ENCODE measurements around the gene CCDC27. TPM values are rescaled to one million over a fixed set of nuclear protein-coding genes. Genes with fewer than 3 reads are reported as not detected.

Gene CCDC27
- total RNA-seq, 2 experiments from 2014 or later = not detected

- ATAC-seq = no peak
- intact Hi-C loops (cut with micrococcal nuclease) = no loop called here
- Mint-ChIP-seq H3K4me3 (no peak overlapping the region), H3K36me3 (ENCODE audit: low read depth) (peaks cover 2% of the 10 kb centered on the region), H3K27me3 (no peaks in the 10 kb centered on the region), H3K9me3 (no peaks in the 10 kb centered on the region), H3K27ac (no peak overlapping the region), H3K4me1 (ENCODE audit: low read depth) (no peaks in the 10 kb centered on the region)
- no peak for DNase-seq
- CTCF ChIA-PET = interaction anchor here (0.7 kb wide), 1 partner anchor 10 kb away, joined by 3 read pairs; no protein-coding TSS in a partner anchor
- no peak for TF ChIP-seq CTCF (IDR thresholded peaks at IDR 0.05)
- POLR2A ChIA-PET = no interaction called here
Measured at GRCh38 chr1:3733883-3734589, 18.2 kb upstream of the CCDC27 start.

GRCh38 chr1:3734602-3735001, 17.6 kb upstream of the CCDC27 start:
- Mint-ChIP-seq H3K9me3 (no peaks in the 10 kb centered on the region), H3K4me3 (no peak overlapping the region), H3K36me3 (ENCODE audit: low read depth) (peaks cover 2% of the 10 kb centered on the region), H3K4me1 (ENCODE audit: low read depth) (no peaks in the 10 kb centered on the region), H3K27ac (no peak overlapping the region), H3K27me3 (no peaks in the 10 kb centered on the region)
- intact Hi-C loops (cut with micrococcal nuclease) = no loop called here
- DNase-seq = no peak
- ChIA-PET CTCF (no interaction called here), POLR2A (no interaction called here)
- no peak for TF ChIP-seq CTCF (IDR thresholded peaks at IDR 0.05)
- ATAC-seq = no peak

- H3K4me1 Mint-ChIP-seq (ENCODE audit: low read depth) = no peaks in the 10 kb centered on the region
- H3K4me3 Mint-ChIP-seq = no peak overlapping the region
- no peak for ATAC-seq
- no peaks in the 10 kb centered on the region for H3K27me3 Mint-ChIP-seq
- ChIA-PET CTCF (interaction anchor here (1.0 kb wide), 1 partner anchor 11 kb away, joined by 3 read pairs; no protein-coding TSS in a partner anchor), POLR2A (no interaction called here)
- no peak for DNase-seq
- intact Hi-C loops (cut with micrococcal nuclease) = no loop called here
- no peak for TF ChIP-seq CTCF (IDR thresholded peaks at IDR 0.05)
- H3K27ac Mint-ChIP-seq = no peak overlapping the region
- peaks cover 2% of the 10 kb centered on the region for H3K36me3 Mint-ChIP-seq (ENCODE audit: low read depth)
- no peaks in the 10 kb centered on the region for H3K9me3 Mint-ChIP-seq
Measured at GRCh38 chr1:3735027-3735681, 17.1 kb upstream of the CCDC27 start.

GRCh38 chr1:3735688-3736087, 16.6 kb upstream of the CCDC27 start:
- no peaks in the 10 kb centered on the region for H3K27me3 Mint-ChIP-seq
- intact Hi-C loops (cut with micrococcal nuclease) = no loop called here
- peaks cover 2% of the 10 kb centered on the region for H3K36me3 Mint-ChIP-seq (ENCODE audit: low read depth)
- TF ChIP-seq CTCF (IDR thresholded peaks at IDR 0.05) = no peak
- POLR2A ChIA-PET = no interaction called here
- CTCF ChIA-PET = interaction anchor here (1.0 kb wide), 1 partner anchor 11 kb away, joined by 3 read pairs; no protein-coding TSS in a partner anchor
- no peak overlapping the region for H3K27ac Mint-ChIP-seq
- H3K4me3 Mint-ChIP-seq = no peak overlapping the region
- ATAC-seq (no peak), DNase-seq (no peak)
- no peaks in the 10 kb centered on the region for H3K4me1 Mint-ChIP-seq (ENCODE audit: low read depth)
- no peaks in the 10 kb centered on the region for H3K9me3 Mint-ChIP-seq

- DNase-seq = no peak
- ChIA-PET CTCF (no interaction called here), POLR2A (no interaction called here)
- intact Hi-C loops (cut with micrococcal nuclease) = no loop called here
- Mint-ChIP-seq H3K36me3 (ENCODE audit: low read depth) (peaks cover 2% of the 10 kb centered on the region), H3K4me1 (ENCODE audit: low read depth) (no peaks in the 10 kb centered on the region), H3K27me3 (no peaks in the 10 kb centered on the region), H3K27ac (no peak overlapping the region), H3K9me3 (no peaks in the 10 kb centered on the region), H3K4me3 (no peak overlapping the region)
- no peak for TF ChIP-seq CTCF (IDR thresholded peaks at IDR 0.05)
- ATAC-seq = no peak
Measured at GRCh38 chr1:3736131-3736561, 16.1 kb upstream of the CCDC27 start.

Data from activated CD8-positive, alpha-beta T cell treated with anti-CD3 and anti-CD28 coated beads for 36 hours (primary cell).